K562 (cell line): ENCODE results near the gene WBP1L. TPM values are rescaled to one million over a fixed set of nuclear protein-coding genes. Genes with fewer than 3 reads are reported as not detected.

Experiments
- CC2D1A ChIP-seq: fragments of 450-650 bp; IDR thresholded peaks from 2 replicates; pipeline ENCODE4 v1.6.1; 2017; ENCODE audit warnings: mild to moderate bottlenecking
- E2F8 ChIP-seq: fragments of 450-650 bp; IDR thresholded peaks from 2 replicates; pipeline ENCODE4 v1.7.1; 2018; ENCODE audit warnings: mild to moderate bottlenecking, low read depth; ENCODE audit not compliant: partially characterized antibody
- EP400 ChIP-seq: fragments of 450-650 bp; IDR thresholded peaks from 2 replicates; pipeline ENCODE4 v1.6.1; 2017; ENCODE audit warnings: antibody characterized with exemption, mild to moderate bottlenecking, moderate library complexity
- HDAC1 ChIP-seq, 2 experiments: fragments of 450-650 bp; IDR thresholded peaks; 2 replicates each; pipeline ENCODE4 v1.6.1; 2016 to 2017; ENCODE audit warnings: inconsistent platforms in 1 of 2, mild to moderate bottlenecking in 1 of 2, moderate library complexity in 1 of 2
- HDGF ChIP-seq: fragments of 450-650 bp; IDR thresholded peaks from 2 replicates; pipeline ENCODE4 v1.6.1; 2016
- MCM2 ChIP-seq: fragments of 450-650 bp; IDR thresholded peaks from 2 replicates; pipeline ENCODE4 v1.6.1; 2017; ENCODE audit warnings: low read depth, mild to moderate bottlenecking
- MLLT1 ChIP-seq, 2 experiments: fragments of 450-650 bp; IDR thresholded peaks; 2 replicates each; pipeline ENCODE4 v1.6.1; 2016
- MTA1 ChIP-seq: fragments of 450-650 bp; IDR thresholded peaks from 2 replicates; pipeline ENCODE4 v1.6.1; 2017; ENCODE audit warnings: borderline replicate concordance
- MTA2 ChIP-seq: fragments of 450-650 bp; IDR thresholded peaks from 2 replicates; pipeline ENCODE4 v1.6.1; 2016; ENCODE audit warnings: low read depth
- MYNN ChIP-seq, 2 experiments: sonication (generic); formaldehyde crosslinking in 1 of 2; IDR thresholded peaks; 2 replicates each; pipeline versions ENCODE4 v1.5.0 to v1.6.1; 2016 to 2020; ENCODE audit warnings: antibody characterized with exemption in 1 of 2, missing genetic modification reagents in 1 of 2
- NRF1 ChIP-seq, 2 experiments: fragments of 450-650 bp; IDR thresholded peaks in 1 of 2; conservative IDR thresholded peaks in 1 of 2; 2 replicates each; pipeline ENCODE4 v1.6.1; 2014; ENCODE audit warnings: mild to moderate bottlenecking in 2 of 2
- POLR2A ChIP-seq: fragments of 450-650 bp; conservative IDR thresholded peaks from 2 replicates; pipeline ENCODE4 v1.6.1; 2016
- POLR2B ChIP-seq: fragments of 450-650 bp; IDR thresholded peaks from 2 replicates; pipeline ENCODE4 v1.6.1; 2018; ENCODE audit warnings: low read depth; ENCODE audit not compliant: partially characterized antibody
- RBM17 ChIP-seq: fragments of 200-400 bp; formaldehyde crosslinking; IDR thresholded peaks from 2 replicates; pipeline ENCODE4 v1.6.1; 2017; ENCODE audit warnings: low read depth, mild to moderate bottlenecking, low read length, borderline replicate concordance
- SMARCA4 ChIP-seq: fragments of 450-650 bp; IDR thresholded peaks from 2 replicates; pipeline ENCODE4 v1.6.1; 2016
- SUPT5H ChIP-seq: fragments of 450-650 bp; IDR thresholded peaks from 2 replicates; pipeline ENCODE4 v1.6.1; 2016
- TAF9B ChIP-seq: fragments of 450-650 bp; IDR thresholded peaks from 2 replicates; pipeline ENCODE4 v1.6.1; 2018; ENCODE audit warnings: mild to moderate bottlenecking; ENCODE audit not compliant: partially characterized antibody
- TARDBP ChIP-seq: fragments of 450-650 bp; IDR thresholded peaks from 2 replicates; pipeline ENCODE4 v1.6.1; 2016
- WHSC1 ChIP-seq: IDR thresholded peaks from one replicate; pipeline ENCODE4 v1.6.1; 2012; ENCODE audit warnings: low read length, control low read depth, inconsistent platforms
- ZNF175 ChIP-seq: fragments of 200-800 bp; sonication (Bioruptor generic); IDR thresholded peaks from 2 replicates; pipeline ENCODE4 v1.6.1; 2016; ENCODE audit warnings: low read depth, mild to moderate bottlenecking, missing genetic modification characterization, missing compliant biosample characterization
- polyA plus RNA-seq, 8 experiments: library from polyadenylated mRNA; depleted of rRNA in 4 of 8; stranded (reverse) in 5 of 8; unstranded in 3 of 8; fragments of >200 nt; fragmentation: Nextera tagmentation in 2 of 8; fragmentation: Illumina TruSeq in 1 of 8; extraction: Ambion mirVana in 2 of 8; extraction: Trizol in 1 of 8; gene quantifications; 2 replicates each; pipeline versions ENCODE4 v1.2.1 to v1.2.3, GENCODE V29; 2011 to 2014; ENCODE audit warnings: inconsistent platforms in 1 of 8, missing spikeins in 1 of 8
- total RNA-seq, 7 experiments: library from RNA; depleted of rRNA in 6 of 7; stranded (reverse); fragments of >200 nt in 6 of 7; fragmentation: Illumina TruSeq in 2 of 7; extraction: Trizol in 2 of 7; gene quantifications; 2 replicates each; pipeline versions ENCODE4 v1.2.1 to v1.2.3, GENCODE V29; 2011 to 2021; ENCODE audit warnings: low replicate concordance in 1 of 7
- TF ChIP-seq, protein P1 (sequence below): sonication (generic); formaldehyde crosslinking; IDR thresholded peaks from 2 replicates; pipeline ENCODE4 v1.8.1; 2023; ENCODE audit warnings: mild to moderate bottlenecking, missing genetic modification reagents, moderate library complexity
- TF ChIP-seq, protein P2 (sequence below): sonication (generic); formaldehyde crosslinking; IDR thresholded peaks from 2 replicates; pipeline ENCODE4 v1.8.0; 2023; ENCODE audit warnings: mild to moderate bottlenecking, missing genetic modification reagents

WBP1L gene
- total and polyA plus RNA-seq, 9 of the 15 experiments (the other 6 are each of a cell fraction or from before 2014, with no cell fraction given), result 3.2 to 14.4 (median 11.3) TPM

DNA sequence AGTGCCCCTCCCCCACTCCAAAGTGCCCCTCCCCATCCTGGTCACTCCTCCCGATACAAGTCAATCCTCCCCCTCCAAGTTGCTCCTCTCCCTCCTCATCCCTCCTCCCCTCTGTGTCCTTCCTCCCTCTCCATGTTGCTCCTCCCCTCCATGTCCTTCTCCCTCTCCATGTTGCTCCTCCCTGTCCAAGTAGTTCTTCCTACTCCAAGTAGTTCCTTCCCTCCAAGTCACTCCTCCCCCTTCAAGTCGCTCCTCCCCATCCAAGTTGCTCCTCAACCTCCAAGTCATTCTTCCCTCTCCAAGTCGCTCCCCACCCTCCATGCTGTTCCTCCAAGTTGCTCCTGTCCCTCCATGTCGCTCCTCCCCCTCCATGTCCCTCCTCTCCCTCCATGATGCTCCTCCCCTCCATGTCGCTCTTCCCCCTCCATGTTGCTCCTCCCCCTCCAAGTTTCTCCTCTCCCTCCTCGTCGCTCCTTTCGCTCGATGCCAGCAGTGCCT, 8.6 kb upstream of the WBP1L start (continued):
- TF ChIP-seq TAF9B, result no peak
- peak; percentile 44 for TF ChIP-seq POLR2B
- peak; percentile 97; the same call in 1 of the 2 replicates for TF ChIP-seq HDGF
- TF ChIP-seq CC2D1A, result 0 out of 2 replicates have a peak, but pooled peaks have one; percentile 14
- TF ChIP-seq, protein P1, sequence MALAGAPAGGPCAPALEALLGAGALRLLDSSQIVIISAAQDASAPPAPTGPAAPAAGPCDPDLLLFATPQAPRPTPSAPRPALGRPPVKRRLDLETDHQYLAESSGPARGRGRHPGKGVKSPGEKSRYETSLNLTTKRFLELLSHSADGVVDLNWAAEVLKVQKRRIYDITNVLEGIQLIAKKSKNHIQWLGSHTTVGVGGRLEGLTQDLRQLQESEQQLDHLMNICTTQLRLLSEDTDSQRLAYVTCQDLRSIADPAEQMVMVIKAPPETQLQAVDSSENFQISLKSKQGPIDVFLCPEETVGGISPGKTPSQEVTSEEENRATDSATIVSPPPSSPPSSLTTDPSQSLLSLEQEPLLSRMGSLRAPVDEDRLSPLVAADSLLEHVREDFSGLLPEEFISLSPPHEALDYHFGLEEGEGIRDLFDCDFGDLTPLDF (CRISPR knock-in tag), result no peak
- TF ChIP-seq WHSC1, result no peak
- TF ChIP-seq MLLT1 (IDR thresholded peaks at IDR 0.05), result peak; percentile 15 to 54; a peak in 1 of 4 replicates
- TF ChIP-seq TARDBP, result no peak
- TF ChIP-seq MTA2, result 0 out of 2 replicates have a peak, but pooled peaks have one; percentile 16
- 0 out of 2 replicates have a peak, but pooled peaks have one; percentile 55 for TF ChIP-seq MTA1
- TF ChIP-seq E2F8, result no peak
- TF ChIP-seq EP400, result no peak
- TF ChIP-seq MYNN (IDR thresholded peaks at IDR 0.05), result no peak
- TF ChIP-seq MYNN (CRISPR knock-in tag; IDR thresholded peaks at IDR 0.05), result no peak
- TF ChIP-seq, protein P2, sequence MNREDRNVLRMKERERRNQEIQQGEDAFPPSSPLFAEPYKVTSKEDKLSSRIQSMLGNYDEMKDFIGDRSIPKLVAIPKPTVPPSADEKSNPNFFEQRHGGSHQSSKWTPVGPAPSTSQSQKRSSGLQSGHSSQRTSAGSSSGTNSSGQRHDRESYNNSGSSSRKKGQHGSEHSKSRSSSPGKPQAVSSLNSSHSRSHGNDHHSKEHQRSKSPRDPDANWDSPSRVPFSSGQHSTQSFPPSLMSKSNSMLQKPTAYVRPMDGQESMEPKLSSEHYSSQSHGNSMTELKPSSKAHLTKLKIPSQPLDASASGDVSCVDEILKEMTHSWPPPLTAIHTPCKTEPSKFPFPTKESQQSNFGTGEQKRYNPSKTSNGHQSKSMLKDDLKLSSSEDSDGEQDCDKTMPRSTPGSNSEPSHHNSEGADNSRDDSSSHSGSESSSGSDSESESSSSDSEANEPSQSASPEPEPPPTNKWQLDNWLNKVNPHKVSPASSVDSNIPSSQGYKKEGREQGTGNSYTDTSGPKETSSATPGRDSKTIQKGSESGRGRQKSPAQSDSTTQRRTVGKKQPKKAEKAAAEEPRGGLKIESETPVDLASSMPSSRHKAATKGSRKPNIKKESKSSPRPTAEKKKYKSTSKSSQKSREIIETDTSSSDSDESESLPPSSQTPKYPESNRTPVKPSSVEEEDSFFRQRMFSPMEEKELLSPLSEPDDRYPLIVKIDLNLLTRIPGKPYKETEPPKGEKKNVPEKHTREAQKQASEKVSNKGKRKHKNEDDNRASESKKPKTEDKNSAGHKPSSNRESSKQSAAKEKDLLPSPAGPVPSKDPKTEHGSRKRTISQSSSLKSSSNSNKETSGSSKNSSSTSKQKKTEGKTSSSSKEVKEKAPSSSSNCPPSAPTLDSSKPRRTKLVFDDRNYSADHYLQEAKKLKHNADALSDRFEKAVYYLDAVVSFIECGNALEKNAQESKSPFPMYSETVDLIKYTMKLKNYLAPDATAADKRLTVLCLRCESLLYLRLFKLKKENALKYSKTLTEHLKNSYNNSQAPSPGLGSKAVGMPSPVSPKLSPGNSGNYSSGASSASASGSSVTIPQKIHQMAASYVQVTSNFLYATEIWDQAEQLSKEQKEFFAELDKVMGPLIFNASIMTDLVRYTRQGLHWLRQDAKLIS (CRISPR knock-in tag), result no peak
- TF ChIP-seq RBM17, result no peak
- TF ChIP-seq SUPT5H, result peak; percentile 59; the same call in 1 of the 2 replicates
- peak; percentile 72; the same call in 1 of the 2 replicates for TF ChIP-seq MCM2
- TF ChIP-seq POLR2A, result 0 out of 2 replicates have a peak, but pooled peaks have one; percentile 30
- peak in 1 of 2 experiments; percentile 63; a peak in 2 of 4 replicates for TF ChIP-seq HDAC1 (IDR thresholded peaks at IDR 0.05)
- peak; percentile 56; the same call in 1 of the 2 replicates for TF ChIP-seq SMARCA4
- no peak for TF ChIP-seq ZNF175 (CRISPR knock-in tag)
- TF ChIP-seq NRF1 (conservative IDR thresholded peaks at IDR 0.05 in 1 of 2, IDR thresholded peaks at IDR 0.05 in 1 of 2), result no peak
